Breast epithelium (tissue), 4 donors: Measurements from ENCODE around the gene PTPRN. TPM values are rescaled to one million over a fixed set of nuclear protein-coding genes. Genes with fewer than 3 reads are reported as not detected.

Source experiments
- DNase-seq, 2 donors: peaks; one replicate each; pipeline ENCODE4 v3.0.0-alpha.2; 2019; ENCODE audit warnings: low spot score in 2 of 2
- H3K27ac ChIP-seq, 2 donors: fragments of 200-600 bp; sonication (generic) in 1 of 2; one replicate each; pipeline ENCODE4 v1.5.1; 2016 to 2019; ENCODE audit warnings: mild to moderate bottlenecking in 1 of 2
- H3K27me3 ChIP-seq, 2 donors: fragments of 200-600 bp; sonication (generic) in 1 of 2; one replicate each; pipeline versions ENCODE4 v1.5.1 to v1.6.0; 2017 to 2019; ENCODE audit warnings: control low read depth in 1 of 2, mild to moderate bottlenecking in 1 of 2
- H3K36me3 ChIP-seq: fragments of 200-600 bp; one replicate; pipeline ENCODE4 v1.5.1; 2019
- H3K4me1 ChIP-seq, 2 donors: fragments of 200-600 bp; sonication (generic); one replicate each; pipeline ENCODE4 v1.5.1; 2016 to 2019; ENCODE audit warnings: control low read depth in 1 of 2
- H3K4me3 ChIP-seq, 3 donors: fragments of 200-600 bp; sonication (generic); 1 replicate in 2 of 3; 2 replicates in 1 of 3; pipeline ENCODE4 v1.5.1; 2016 to 2019; ENCODE audit warnings: mild to moderate bottlenecking in 3 of 3, moderate library complexity in 2 of 3
- H3K9me3 ChIP-seq, 2 donors: fragments of 200-600 bp; sonication (generic) in 1 of 2; one replicate each; pipeline ENCODE4 v1.5.1; 2016 to 2019; ENCODE audit warnings: control low read depth in 1 of 2
- CTCF ChIP-seq, 3 donors: fragments of 450-650 bp; IDR thresholded peaks; one replicate each; pipeline ENCODE4 v1.5.1; 2016 to 2017; ENCODE audit warnings: antibody characterized with exemption in 3 of 3, mild to moderate bottlenecking in 3 of 3, moderate library complexity in 3 of 3
- POLR2A ChIP-seq: fragments of 450-650 bp; IDR thresholded peaks from one replicate; pipeline ENCODE4 v1.6.1; 2016; ENCODE audit warnings: antibody characterized with exemption, mild to moderate bottlenecking, moderate library complexity
- POLR2AphosphoS5 ChIP-seq, 3 donors: sonication (generic); formaldehyde crosslinking; IDR thresholded peaks; one replicate each; pipeline ENCODE4 v1.6.1; 2017; ENCODE audit warnings: antibody characterized with exemption in 3 of 3
- intact Hi-C: fragments of 100-400 bp; cut with DNase I; formaldehyde crosslinking; loops from one replicate; pipeline ENCODE4 v1.15.1; 2023; ENCODE audit warnings: low total_unique reads
- total RNA-seq, 3 donors: library from RNA; depleted of rRNA; stranded (reverse); fragments of >200 nt; gene quantifications; one replicate each; pipeline ENCODE4 v1.1.0, GENCODE V29; 2016

The PTPRN gene
- total RNA-seq, 3 donors from 2014 or later: 0.33 to 0.44 TPM; not detected in 1

GRCh38 chr2:219273937-219274336, 35.3 kb downstream of the PTPRN start:
- H3K36me3 ChIP-seq: no peaks in the 10 kb centered on the region
- intact Hi-C loops: no loop called here
- TF ChIP-seq POLR2A (no peak), POLR2AphosphoS5 (IDR thresholded peaks at IDR 0.05) (peak in 1 of 3 donors; percentile 46), CTCF (IDR thresholded peaks at IDR 0.05) (no peak)
- peak overlapping the region; percentile 98 for H3K27ac ChIP-seq
- H3K4me1 ChIP-seq: peaks cover 8 to 9% of the 10 kb centered on the region in 2 donors
- DNase-seq: peak; percentile 74 to 91
- H3K9me3 ChIP-seq: no peaks in the 10 kb centered on the region
- peak overlapping the region in 1 of 3 donors; percentile 44 for H3K4me3 ChIP-seq
- no peaks in the 10 kb centered on the region for H3K27me3 ChIP-seq

- intact Hi-C loops: no loop called here
- H3K27me3 ChIP-seq: no peaks in the 10 kb centered on the region
- no peak for DNase-seq
- peaks cover 1 to 3% of the 10 kb centered on the region in 2 donors for H3K4me1 ChIP-seq
- no peak overlapping the region for H3K27ac ChIP-seq
- TF ChIP-seq POLR2A (no peak), POLR2AphosphoS5 (IDR thresholded peaks at IDR 0.05) (no peak), CTCF (IDR thresholded peaks at IDR 0.05) (no peak)
- H3K36me3 ChIP-seq: no peaks in the 10 kb centered on the region
- no peak overlapping the region for H3K4me3 ChIP-seq
- H3K9me3 ChIP-seq: no peaks in the 10 kb centered on the region
Observed at GRCh38 chr2:219272995-219273394, 36.2 kb downstream of the PTPRN start.

- Histone ChIP-seq H3K27ac (no peak overlapping the region), H3K4me1 (no peaks in the 10 kb centered on the region), H3K27me3 (no peaks in the 10 kb centered on the region), H3K36me3 (no peaks in the 10 kb centered on the region), H3K9me3 (no peaks in the 10 kb centered on the region), H3K4me3 (no peak overlapping the region)
- intact Hi-C loops: no loop called here
- TF ChIP-seq POLR2A (no peak), POLR2AphosphoS5 (IDR thresholded peaks at IDR 0.05) (no peak), CTCF (IDR thresholded peaks at IDR 0.05) (no peak)
- DNase-seq: no peak
Observed at GRCh38 chr2:219272356-219272755, 36.8 kb downstream of the PTPRN start.

- Histone ChIP-seq H3K4me3 (no peak overlapping the region), H3K4me1 (no peaks in the 10 kb centered on the region), H3K9me3 (no peaks in the 10 kb centered on the region), H3K36me3 (no peaks in the 10 kb centered on the region), H3K27me3 (no peaks in the 10 kb centered on the region), H3K27ac (no peak overlapping the region)
- intact Hi-C loops: no loop called here
- DNase-seq: no peak
- TF ChIP-seq POLR2A (no peak), POLR2AphosphoS5 (IDR thresholded peaks at IDR 0.05) (no peak), CTCF (IDR thresholded peaks at IDR 0.05) (no peak)
Observed at GRCh38 chr2:219271021-219271420, 38.2 kb downstream of the PTPRN start.

- intact Hi-C loops: no loop called here
- DNase-seq: no peak
- Histone ChIP-seq H3K9me3 (no peaks in the 10 kb centered on the region), H3K27me3 (no peaks in the 10 kb centered on the region), H3K36me3 (no peaks in the 10 kb centered on the region), H3K4me3 (no peak overlapping the region), H3K4me1 (no peaks in the 10 kb centered on the region), H3K27ac (no peak overlapping the region)
- TF ChIP-seq POLR2A: no peak
- TF ChIP-seq POLR2AphosphoS5 (IDR thresholded peaks at IDR 0.05): no peak
Observed at GRCh38 chr2:219270055-219270372, 39.2 kb downstream of the PTPRN start.
